SU-DHL-6 (cell line): ENCODE measurements around the gene ZBTB2.

ENCODE experiments used
- H2AFZ ChIP-seq: fragments of 200-600 bp; sonication (generic); 2 replicates; pipeline ENCODE4 v1.6.1; 2014; ENCODE audit warnings: low read depth, mild to moderate bottlenecking, moderate library complexity, mixed read lengths, antibody characterized with exemption, low read length; ENCODE audit not compliant: severe bottlenecking
- H3F3A ChIP-seq: fragments of 200-600 bp; shearing (Covaris generic); 2 replicates; pipeline ENCODE4 v1.6.0; 2016; ENCODE audit warnings: antibody characterized with exemption, mild to moderate bottlenecking; ENCODE audit not compliant: insufficient read depth
- H3K27ac ChIP-seq: fragments of 200-600 bp; sonication (generic); 2 replicates; pipeline ENCODE4 v1.5.1; 2016; ENCODE audit warnings: low read depth, mild to moderate bottlenecking, low read length, moderate library complexity, mixed read lengths
- H3K27me3 ChIP-seq: fragments of 200-600 bp; sonication (generic), shearing (Covaris generic); 2 replicates; pipeline ENCODE4 v1.6.0; 2014; ENCODE audit warnings: mild to moderate bottlenecking, low read length
- H3K36me3 ChIP-seq: fragments of 200-600 bp; sonication (generic); 2 replicates; pipeline ENCODE4 v1.6.1; 2014; ENCODE audit warnings: mild to moderate bottlenecking, low read length, mixed read lengths
- H3K4me2 ChIP-seq: fragments of 300-600, 200-600 bp; shearing (Covaris generic), sonication (generic); 2 replicates; pipeline ENCODE4 v1.6.0; 2014; ENCODE audit warnings: low read length, low read depth, mild to moderate bottlenecking; ENCODE audit not compliant: poor library complexity, severe bottlenecking
- H3K4me3 ChIP-seq: fragments of 200-600 bp; sonication (generic); 2 replicates; pipeline ENCODE4 v1.5.1; 2014; ENCODE audit warnings: antibody characterized with exemption, low read length, mild to moderate bottlenecking, mixed read lengths; ENCODE audit not compliant: insufficient read depth, poor library complexity, severe bottlenecking
- H3K79me2 ChIP-seq: fragments of 200-600 bp; sonication (generic); 2 replicates; pipeline ENCODE4 v1.6.1; 2014; ENCODE audit warnings: mild to moderate bottlenecking, low read length, moderate library complexity; ENCODE audit not compliant: insufficient read depth
- H3K9ac ChIP-seq: fragments of 200-600 bp; sonication (generic); 2 replicates; pipeline ENCODE4 v1.7.0; 2014; ENCODE audit warnings: mild to moderate bottlenecking, low read length
- H3K9me2 ChIP-seq: fragments of 200-600 bp; sonication (generic); replicated peaks from 2 replicates; pipeline ENCODE4 v1.6.1; 2014; ENCODE audit warnings: low read length; ENCODE audit not compliant: insufficient read depth
- H3K9me3 ChIP-seq: fragments of 200-600 bp; sonication (generic); 2 replicates; pipeline ENCODE4 v1.6.1; 2014; ENCODE audit warnings: low read length, mixed read lengths; ENCODE audit not compliant: insufficient read depth
- H4K20me1 ChIP-seq: fragments of 200-600 bp; sonication (generic); 2 replicates; pipeline ENCODE4 v1.6.1; 2014; ENCODE audit warnings: low read depth, mild to moderate bottlenecking, antibody characterized with exemption, low read length, moderate library complexity, mixed read lengths
- EZH2phosphoT487 ChIP-seq: fragments of 200-600 bp; sonication (generic), shearing (Covaris generic); conservative IDR thresholded peaks from 2 replicates; pipeline ENCODE4 v1.6.1; 2018; ENCODE audit warnings: mild to moderate bottlenecking, antibody characterized with exemption, low read length, moderate library complexity, mixed read lengths
- TF ChIP-seq, protein P1 (sequence below): fragments of 200-600 bp; sonication (generic); IDR thresholded peaks from one replicate; pipeline ENCODE4 v1.5.1; 2017; ENCODE audit warnings: antibody characterized with exemption, mild to moderate bottlenecking, low read length, moderate library complexity; ENCODE audit not compliant: insufficient read depth, poor library complexity, severe bottlenecking

The ZBTB2 gene

DNA sequence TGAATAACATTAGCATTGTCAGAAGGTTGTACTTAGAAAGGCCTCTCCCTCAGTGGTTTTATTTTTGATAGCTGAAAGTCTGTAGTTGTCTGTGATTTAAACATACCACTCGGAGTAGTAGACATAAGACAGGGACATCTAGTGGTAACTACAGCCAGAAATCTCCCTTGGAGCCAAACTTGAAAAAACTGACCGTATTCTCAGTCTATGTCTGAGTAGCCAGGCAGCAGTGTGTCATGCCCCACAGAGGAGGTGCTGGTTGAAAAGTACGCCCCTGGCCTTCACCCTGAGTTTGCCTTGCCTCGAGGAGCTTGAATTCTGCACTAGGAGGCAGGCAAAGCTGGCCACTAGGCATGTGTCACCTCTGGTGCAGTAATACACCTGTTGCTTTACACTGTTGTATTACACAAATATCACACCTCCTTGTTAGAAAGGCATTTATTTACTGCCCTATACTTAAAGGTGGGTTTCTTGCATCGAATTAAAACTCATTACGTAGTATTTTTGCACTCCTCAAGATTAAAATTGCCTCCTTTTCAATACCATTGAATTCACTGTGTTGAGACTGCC lies 20.8 kb downstream of the ZBTB2 start:
- Histone ChIP-seq H3K79me2 (peaks cover 61% of the 10 kb centered on the region), H3K9me3 (no peaks in the 10 kb centered on the region), H3K9ac (no peak overlapping the region), H3K9me2 (no peaks in the 10 kb centered on the region), H3K4me3 (no peak overlapping the region), H2AFZ (no peak overlapping the region), H3K27me3 (no peaks in the 10 kb centered on the region), H3K36me3 (peaks cover 21% of the 10 kb centered on the region; the same call in 1 of the 2 replicates), H4K20me1 (peaks cover 20% of the 10 kb centered on the region; the same call in 1 of the 2 replicates), H3K27ac (no peak overlapping the region), H3K4me2 (no peak overlapping the region), H3F3A (no peaks in the 10 kb centered on the region)
- no peak for TF ChIP-seq EZH2phosphoT487
- TF ChIP-seq, protein P1, sequence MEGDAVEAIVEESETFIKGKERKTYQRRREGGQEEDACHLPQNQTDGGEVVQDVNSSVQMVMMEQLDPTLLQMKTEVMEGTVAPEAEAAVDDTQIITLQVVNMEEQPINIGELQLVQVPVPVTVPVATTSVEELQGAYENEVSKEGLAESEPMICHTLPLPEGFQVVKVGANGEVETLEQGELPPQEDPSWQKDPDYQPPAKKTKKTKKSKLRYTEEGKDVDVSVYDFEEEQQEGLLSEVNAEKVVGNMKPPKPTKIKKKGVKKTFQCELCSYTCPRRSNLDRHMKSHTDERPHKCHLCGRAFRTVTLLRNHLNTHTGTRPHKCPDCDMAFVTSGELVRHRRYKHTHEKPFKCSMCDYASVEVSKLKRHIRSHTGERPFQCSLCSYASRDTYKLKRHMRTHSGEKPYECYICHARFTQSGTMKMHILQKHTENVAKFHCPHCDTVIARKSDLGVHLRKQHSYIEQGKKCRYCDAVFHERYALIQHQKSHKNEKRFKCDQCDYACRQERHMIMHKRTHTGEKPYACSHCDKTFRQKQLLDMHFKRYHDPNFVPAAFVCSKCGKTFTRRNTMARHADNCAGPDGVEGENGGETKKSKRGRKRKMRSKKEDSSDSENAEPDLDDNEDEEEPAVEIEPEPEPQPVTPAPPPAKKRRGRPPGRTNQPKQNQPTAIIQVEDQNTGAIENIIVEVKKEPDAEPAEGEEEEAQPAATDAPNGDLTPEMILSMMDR, result no peak

DNA sequence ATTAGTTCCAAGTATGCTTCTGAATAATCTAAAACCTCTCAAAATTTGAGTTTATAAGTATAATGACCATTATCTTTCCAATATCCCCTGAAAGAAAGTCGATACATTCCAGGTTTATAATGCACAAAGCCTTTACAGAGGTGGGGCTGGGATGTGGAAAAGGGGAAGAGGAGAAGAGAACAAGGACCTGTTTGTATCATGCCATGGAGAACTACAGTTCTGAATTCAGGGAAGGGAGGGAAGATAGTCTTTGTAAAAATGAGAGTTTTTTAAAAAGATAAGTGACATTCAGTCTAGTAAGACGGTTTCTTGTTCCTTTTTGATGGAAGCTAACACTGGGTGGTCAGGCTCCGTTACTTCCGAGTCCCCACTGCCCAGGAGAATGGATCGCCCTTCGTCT lies 26.1 kb downstream of the ZBTB2 start:
- no peak for TF ChIP-seq EZH2phosphoT487
- TF ChIP-seq, protein P1, result no peak
- Histone ChIP-seq H4K20me1 (no peaks in the 10 kb centered on the region), H3K4me2 (no peak overlapping the region), H2AFZ (no peak overlapping the region), H3F3A (0 out of 2 replicates have a peak, but pooled peaks cover 4% of the 10 kb centered on the region), H3K9me2 (no peaks in the 10 kb centered on the region), H3K4me3 (no peak overlapping the region), H3K79me2 (peaks cover 9% of the 10 kb centered on the region; the same call in 1 of the 2 replicates), H3K9ac (no peak overlapping the region), H3K9me3 (no peaks in the 10 kb centered on the region), H3K27ac (no peak overlapping the region), H3K27me3 (no peaks in the 10 kb centered on the region), H3K36me3 (no peaks in the 10 kb centered on the region; the same call in 1 of the 2 replicates)

DNA sequence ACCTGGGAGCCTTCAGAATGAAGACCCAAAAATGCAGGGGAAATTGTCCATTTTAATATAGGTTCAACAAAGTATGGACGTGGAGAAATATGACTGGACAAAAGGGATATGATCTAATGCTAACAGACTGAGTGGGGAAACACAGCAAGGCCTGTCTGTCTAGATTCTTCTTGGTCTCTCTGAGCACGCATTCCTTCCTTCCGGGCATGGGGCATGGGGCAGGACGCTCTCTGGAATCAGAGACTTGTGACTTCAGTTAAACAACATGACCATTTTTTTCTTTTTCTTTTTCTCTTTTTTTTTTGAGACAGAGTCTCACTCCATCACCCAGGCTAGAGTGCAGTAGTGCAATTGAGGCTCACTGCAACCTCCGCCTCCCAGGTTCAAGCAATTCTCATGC lies 31.9 kb downstream of the ZBTB2 start:
- Histone ChIP-seq H3K36me3 (no peaks in the 10 kb centered on the region; the same call in 1 of the 2 replicates), H3K9me2 (no peaks in the 10 kb centered on the region), H3K9ac (no peak overlapping the region), H3F3A (no peaks in the 10 kb centered on the region), H3K27ac (no peak overlapping the region), H3K79me2 (no peaks in the 10 kb centered on the region), H3K27me3 (no peaks in the 10 kb centered on the region), H3K9me3 (no peaks in the 10 kb centered on the region), H2AFZ (no peak overlapping the region), H3K4me2 (no peak overlapping the region), H4K20me1 (no peaks in the 10 kb centered on the region), H3K4me3 (no peak overlapping the region)
- TF ChIP-seq, protein P1, result no peak
- no peak for TF ChIP-seq EZH2phosphoT487
